Spleen (tissue), 11 donors: Measurements from ENCODE around the gene EXOC6B. TPM values are rescaled to one million over a fixed set of nuclear protein-coding genes. Genes with fewer than 3 reads are reported as not detected.

Experiments
- DNase-seq: peaks from one replicate; pipeline ENCODE4 v3.0.0-alpha.2; 2020
- H3K27ac ChIP-seq, 8 donors: fragments of 200-600 bp; sonication (generic) in 7 of 8; 1 replicate in 4 of 8; 2 replicates in 4 of 8; pipeline versions ENCODE4 v1.5.0 to v1.8.0; 2016 to 2021; ENCODE audit warnings: inconsistent platforms in 4 of 8, mild to moderate bottlenecking in 4 of 8, moderate library complexity in 1 of 8
- H3K27me3 ChIP-seq, 7 donors: fragments of 200-600 bp; sonication (generic) in 6 of 7; replicated peaks in 1 of 7; 1 replicate in 4 of 7; 2 replicates in 3 of 7; pipeline versions ENCODE4 v1.5.0 to v1.8.0; 2016 to 2021; ENCODE audit warnings: inconsistent platforms in 3 of 7, mild to moderate bottlenecking in 1 of 7
- H3K36me3 ChIP-seq, 6 donors: fragments of 200-600 bp; sonication (generic) in 5 of 6; 1 replicate in 4 of 6; 2 replicates in 2 of 6; pipeline versions ENCODE4 v1.5.0 to v1.8.0; 2016 to 2021; ENCODE audit warnings: inconsistent platforms in 2 of 6
- H3K4me1 ChIP-seq, 6 donors: fragments of 200-600 bp; sonication (generic) in 5 of 6; 1 replicate in 3 of 6; 2 replicates in 3 of 6; pipeline versions ENCODE4 v1.5.0 to v1.8.0; 2016 to 2021; ENCODE audit warnings: inconsistent platforms in 3 of 6
- H3K4me3 ChIP-seq, 8 donors: fragments of 200-600 bp; sonication (generic) in 7 of 8; 1 replicate in 4 of 8; 2 replicates in 4 of 8; pipeline versions ENCODE4 v1.5.0 to v1.8.0; 2016 to 2021; ENCODE audit warnings: inconsistent platforms in 4 of 8, mild to moderate bottlenecking in 4 of 8, moderate library complexity in 2 of 8
- H3K9me3 ChIP-seq, 8 donors: fragments of 200-600 bp; sonication (generic) in 7 of 8; 1 replicate in 4 of 8; 2 replicates in 4 of 8; pipeline versions ENCODE4 v1.5.0 to v1.8.0; 2016 to 2021; ENCODE audit warnings: inconsistent platforms in 4 of 8
- CTCF ChIP-seq, 11 experiments: fragments of 200-600 bp in 7 of 11; fragments of 450-650 bp in 4 of 11; sonication (generic) in 4 of 11; IDR thresholded peaks in 8 of 11; conservative IDR thresholded peaks in 3 of 11; 1 replicate in 7 of 11; 2 replicates in 4 of 11; pipeline versions ENCODE4 v1.4.0 to v1.8.0; 2016 to 2021; ENCODE audit warnings: antibody characterized with exemption in 11 of 11, inconsistent platforms in 4 of 11, mild to moderate bottlenecking in 1 of 11
- POLR2A ChIP-seq, 3 donors: fragments of 450-650 bp; IDR thresholded peaks; one replicate each; pipeline ENCODE4 v1.5.1; 2017; ENCODE audit warnings: antibody characterized with exemption in 3 of 3, mild to moderate bottlenecking in 1 of 3
- POLR2AphosphoS5 ChIP-seq, 3 donors: sonication (generic); formaldehyde crosslinking; IDR thresholded peaks; one replicate each; pipeline ENCODE4 v1.5.1; 2017; ENCODE audit warnings: antibody characterized with exemption in 3 of 3
- WGBS, 5 donors: extraction: QIAGEN DNeasy Blood & Tissue Kit in 3 of 5; methylation state at CpG; one replicate each; pipeline versions ENCODE4 v1.1.5 to v1.1.7; 2013 to 2018; 5-methylcytosine and 5-hydroxymethylcytosine counted together
- intact Hi-C: fragments of 100-400 bp; cut with DNase I; formaldehyde crosslinking; loops from one replicate; pipeline ENCODE4 v1.15.0; 2023; ENCODE audit warnings: low total_unique reads
- polyA plus RNA-seq, 3 donors: library from polyadenylated mRNA; stranded (reverse); fragments of 200-250 nt; gene quantifications; one replicate each; pipeline ENCODE4 v1.2.1, GENCODE V29; 2013
- total RNA-seq, 7 donors: library from RNA; depleted of rRNA in 3 of 7; stranded (reverse); fragments of >200 nt in 3 of 7; fragmentation: NEBNext Ultra II Directional in 4 of 7; extraction: Animal tissue kit (Norgen Biotek cat#: 25700) in 4 of 7; gene quantifications; one replicate each; pipeline versions ENCODE4 v1.1.0 to v1.2.1, GENCODE V29; 2016 to 2021
- donor health status: healthy with polysubstance abuse.
- donor health status: DM: no; HTN: no; CAD: no; lungs with moderate emphysema.
- donor health status: DM: no; HTN: no; CAD: no.
- donor health status: Bipolar disorder and iron deficiency.
- donor health status: healthy.
- donor health status: DM: no; HTN: no; CAD: no.
- donor health status: DM: yes; HTN: yes; CAD: no.

EXOC6B gene
- total and polyA plus RNA-seq, 10 donors: 1.0 to 27.9 (median 18.0) TPM

GRCh38 chr2:72238311-72238710 lies 587.5 kb downstream of the EXOC6B start:
- no peak for DNase-seq
- Histone ChIP-seq H3K36me3 (no peaks in the 10 kb centered on the region), H3K27me3 (no peaks in the 10 kb centered on the region), H3K4me3 (no peak overlapping the region), H3K27ac (no peak overlapping the region), H3K9me3 (peaks cover 0 to 3% (median 0%) of the 10 kb centered on the region in 8 donors), H3K4me1 (peaks cover 0 to 18% (median 8%) of the 10 kb centered on the region in 6 donors)
- TF ChIP-seq POLR2A (IDR thresholded peaks at IDR 0.05) (no peak), CTCF (IDR thresholded peaks at IDR 0.05 in 8 of 11, conservative IDR thresholded peaks at IDR 0.05 in 3 of 11) (no peak), POLR2AphosphoS5 (IDR thresholded peaks at IDR 0.05) (no peak)
- intact Hi-C loops: no loop called here

- DNase-seq: no peak
- TF ChIP-seq POLR2AphosphoS5 (IDR thresholded peaks at IDR 0.05) (no peak), POLR2A (IDR thresholded peaks at IDR 0.05) (no peak)
- Histone ChIP-seq H3K27me3 (no peaks in the 10 kb centered on the region), H3K9me3 (no peaks in the 10 kb centered on the region), H3K4me1 (peaks cover 0 to 18% (median 8%) of the 10 kb centered on the region in 6 donors), H3K36me3 (no peaks in the 10 kb centered on the region), H3K4me3 (no peak overlapping the region), H3K27ac (no peak overlapping the region)
- 62 to 85% (median 73%) methylated on average over 2 of the region's 2 CpGs for WGBS, 5 donors
- intact Hi-C loops: no loop called here
These were observed 588.3 kb downstream of the EXOC6B start for GRCh38 chr2:72237549-72237948.

- Histone ChIP-seq H3K9me3 (no peaks in the 10 kb centered on the region), H3K4me1 (peaks cover 0 to 8% (median 6%) of the 10 kb centered on the region in 6 donors), H3K27ac (no peak overlapping the region), H3K27me3 (no peaks in the 10 kb centered on the region), H3K36me3 (no peaks in the 10 kb centered on the region), H3K4me3 (no peak overlapping the region)
- TF ChIP-seq POLR2A (IDR thresholded peaks at IDR 0.05) (no peak), CTCF (IDR thresholded peaks at IDR 0.05 in 8 of 11, conservative IDR thresholded peaks at IDR 0.05 in 3 of 11) (no peak), POLR2AphosphoS5 (IDR thresholded peaks at IDR 0.05) (no peak)
- 89 to 96% (median 90%) methylated on average over 3 of the region's 3 CpGs for WGBS, 5 donors
- intact Hi-C loops: no loop called here
- DNase-seq: no peak
These were observed 589.3 kb downstream of the EXOC6B start for GRCh38 chr2:72236445-72237067.

- H3K4me1 ChIP-seq: no peaks in the 10 kb centered on the region
- TF ChIP-seq POLR2AphosphoS5 (IDR thresholded peaks at IDR 0.05): no peak
- TF ChIP-seq CTCF (IDR thresholded peaks at IDR 0.05 in 8 of 11, conservative IDR thresholded peaks at IDR 0.05 in 3 of 11): no peak
- TF ChIP-seq POLR2A (IDR thresholded peaks at IDR 0.05): no peak
- 81 to 89% (median 85%) methylated on average over 5 of the region's 5 CpGs for whole genome bisulfite sequencing, 5 donors
- no peaks in the 10 kb centered on the region for H3K36me3 ChIP-seq
- no peaks in the 10 kb centered on the region for H3K9me3 ChIP-seq
- no peak overlapping the region for H3K27ac ChIP-seq
- no peaks in the 10 kb centered on the region for H3K27me3 ChIP-seq
- no peak for DNase-seq
- H3K4me3 ChIP-seq: no peak overlapping the region
- intact Hi-C loops: no loop called here
These were observed 590.1 kb downstream of the EXOC6B start for GRCh38 chr2:72235497-72236415.
